Caco-2 (cell line): ENCODE data around the gene NUMA1. TPM values are rescaled to one million over a fixed set of nuclear protein-coding genes. Genes with fewer than 3 reads are reported as not detected.

Experiments used
- BruUV-seq: library from RNA; stranded (reverse); fragments of 400-500 nt; replicated peaks from 2 replicates; lab custom pipeline; 2021; lab: Mats Ljungman, UMichigan
- CTCF ChIA-PET: fragments of 300-600 bp; sonication (Branson Sonifier 250); formaldehyde crosslinking; loops from one replicate; lab custom pipeline; 2022; ENCODE audit warnings: antibody characterized with exemption; lab: Charles Lee
- POLR2A ChIA-PET: fragments of 300-600 bp; sonication (Branson Sonifier 250); formaldehyde crosslinking; loops from one replicate; lab custom pipeline; 2022; ENCODE audit warnings: antibody characterized with exemption; lab: Charles Lee
- DNase-seq, 2 experiments: peaks; one replicate each; pipeline versions ENCODE4 v3.0.0 to v3.0.0-alpha.2; 2020 to 2022
- H3K27me3 ChIP-seq: replicated peaks from 2 replicates; pipeline ENCODE4 v1.6.0; 2011; ENCODE audit warnings: low read length; ENCODE audit not compliant: control insufficient read depth, insufficient read depth
- H3K36me3 ChIP-seq: 2 replicates; pipeline ENCODE4 v1.5.1; 2011; ENCODE audit warnings: low read length; ENCODE audit not compliant: control insufficient read depth, insufficient read depth
- H3K4me1 ChIP-seq: fragments of 250-450 bp; sonication (Bioruptor Pico); 2 replicates; pipeline ENCODE4 v1.5.1; 2020; ENCODE audit warnings: mild to moderate bottlenecking
- H3K4me3 ChIP-seq: 2 replicates; pipeline ENCODE4 v1.5.1; 2011; ENCODE audit warnings: low read depth, mild to moderate bottlenecking, control low read depth, low read length
- H3K9me3 ChIP-seq: fragments of 250-450 bp; sonication (Bioruptor Pico); 2 replicates; pipeline ENCODE4 v1.5.1; 2020; ENCODE audit warnings: mild to moderate bottlenecking, moderate library complexity
- H3K27ac Mint-ChIP-seq: one replicate; pipeline ENCODE4 v1.8.0; 2022; ENCODE audit warnings: mixed read lengths; ENCODE audit not compliant: unreplicated experiment
- H3K27me3 Mint-ChIP-seq: one replicate; pipeline ENCODE4 v1.8.0; 2022; ENCODE audit warnings: mixed read lengths; ENCODE audit not compliant: insufficient read depth, unreplicated experiment
- H3K36me3 Mint-ChIP-seq: one replicate; pipeline ENCODE4 v1.8.0; 2022; ENCODE audit warnings: mild to moderate bottlenecking, mixed read lengths; ENCODE audit not compliant: insufficient read depth, unreplicated experiment
- H3K4me1 Mint-ChIP-seq: one replicate; pipeline ENCODE4 v1.8.0; 2022; ENCODE audit warnings: low read depth, mixed read lengths; ENCODE audit not compliant: unreplicated experiment
- H3K4me3 Mint-ChIP-seq: one replicate; pipeline ENCODE4 v1.8.0; 2022; ENCODE audit warnings: mild to moderate bottlenecking, moderate library complexity, mixed read lengths; ENCODE audit not compliant: unreplicated experiment
- H3K9me3 Mint-ChIP-seq: one replicate; pipeline ENCODE4 v1.8.0; 2022; ENCODE audit warnings: mixed read lengths; ENCODE audit not compliant: unreplicated experiment
- CTCF ChIP-seq, 2 experiments: fragments of 200-600 bp in 1 of 2; IDR thresholded peaks; 1 replicate in 1 of 2; 2 replicates in 1 of 2; pipeline versions ENCODE4 v1.5.1 to v1.8.0; 2011 to 2022; ENCODE audit warnings: antibody characterized with exemption in 1 of 2, control low read depth in 1 of 2, inconsistent platforms in 1 of 2, low read depth in 1 of 2, low read length in 1 of 2, mild to moderate bottlenecking in 1 of 2, moderate library complexity in 1 of 2; ENCODE audit not compliant: insufficient read depth in 1 of 2, severe bottlenecking in 1 of 2, unreplicated experiment in 1 of 2
- intact Hi-C: fragments of 100-400 bp; cut with micrococcal nuclease; formaldehyde crosslinking; loops from one replicate; pipeline ENCODE4 v1.10.0; 2022; ENCODE audit not compliant: unreplicated experiment
- total RNA-seq: library from RNA; stranded (reverse); gene quantifications from 2 replicates; pipeline ENCODE4 v1.2.3, GENCODE V29; 2022

NUMA1 gene
- total RNA-seq, 1 experiment from 2014 or later, result 190 TPM

- intact Hi-C loops, result loop anchor here (2.0 kb wide), 3 partner anchors 57 to 215 kb away; partner anchors contain the start of genes LRRC51 and NUMA1
- Mint-ChIP-seq H3K27ac (no peak overlapping the region), H3K36me3 (peaks cover 51% of the 10 kb centered on the region), H3K27me3 (no peaks in the 10 kb centered on the region), H3K4me1 (peaks cover 8% of the 10 kb centered on the region), H3K9me3 (no peaks in the 10 kb centered on the region), H3K4me3 (no peak overlapping the region)
- no peak for DNase-seq
- no peaks in the 10 kb centered on the region for H3K9me3 ChIP-seq
- no peaks in the 10 kb centered on the region for H3K27me3 ChIP-seq
- CTCF ChIA-PET, result interaction anchor here (0.7 to 3.8 kb wide), 27 partner anchors 9 to 407 kb away, joined by 3 to 158 read pairs (median 9); partner anchors contain the start of gene ANAPC15
- no peak overlapping the region for H3K4me3 ChIP-seq
- no TSS peak for BruUV-seq
- POLR2A ChIA-PET, result interaction anchor here (1.4 kb wide), 1 partner anchor 67 kb away, joined by 13 read pairs; no protein-coding TSS in a partner anchor
- H3K4me1 ChIP-seq, result 0 out of 2 replicates have a peak, but pooled peaks cover 4% of the 10 kb centered on the region
- no peak for TF ChIP-seq CTCF (IDR thresholded peaks at IDR 0.05; ENCODE audit: insufficient read depth in 1 of 2, low read depth in 1 of 2, low read length in 1 of 2, severe bottlenecking in 1 of 2, unreplicated experiment in 1 of 2)
- peaks cover 21% of the 10 kb centered on the region for H3K36me3 ChIP-seq
These were observed 56.1 kb downstream of the NUMA1 start for GRCh38 chr11:72024069-72024754.

- Mint-ChIP-seq H3K4me3 (no peak overlapping the region), H3K27ac (no peak overlapping the region), H3K9me3 (no peaks in the 10 kb centered on the region), H3K36me3 (peaks cover 53% of the 10 kb centered on the region), H3K27me3 (no peaks in the 10 kb centered on the region), H3K4me1 (peaks cover 8% of the 10 kb centered on the region)
- no peak for DNase-seq
- ChIA-PET POLR2A (no interaction called here), CTCF (interaction anchor here (3.8 kb wide), 1 partner anchor 69 kb away, joined by 158 read pairs; no protein-coding TSS in a partner anchor)
- no peak for TF ChIP-seq CTCF (IDR thresholded peaks at IDR 0.05; ENCODE audit: insufficient read depth in 1 of 2, low read depth in 1 of 2, low read length in 1 of 2, severe bottlenecking in 1 of 2, unreplicated experiment in 1 of 2)
- H3K27me3 ChIP-seq, result no peaks in the 10 kb centered on the region
- BruUV-seq, result no TSS peak
- H3K4me1 ChIP-seq, result 0 out of 2 replicates have a peak, but pooled peaks cover 4% of the 10 kb centered on the region
- peaks cover 23% of the 10 kb centered on the region for H3K36me3 ChIP-seq
- H3K4me3 ChIP-seq, result no peak overlapping the region
- intact Hi-C loops, result no loop called here
- no peaks in the 10 kb centered on the region for H3K9me3 ChIP-seq
These were observed 57.0 kb downstream of the NUMA1 start for GRCh38 chr11:72023335-72023734.

- H3K36me3 ChIP-seq, result peaks cover 42% of the 10 kb centered on the region
- Mint-ChIP-seq H3K4me3 (no peak overlapping the region), H3K27me3 (no peaks in the 10 kb centered on the region), H3K4me1 (no peaks in the 10 kb centered on the region), H3K9me3 (no peaks in the 10 kb centered on the region), H3K36me3 (peaks cover 92% of the 10 kb centered on the region), H3K27ac (no peak overlapping the region)
- TF ChIP-seq CTCF (IDR thresholded peaks at IDR 0.05; ENCODE audit: insufficient read depth in 1 of 2, low read depth in 1 of 2, low read length in 1 of 2, severe bottlenecking in 1 of 2, unreplicated experiment in 1 of 2), result no peak
- CTCF ChIA-PET, result no interaction called here
- H3K9me3 ChIP-seq, result no peaks in the 10 kb centered on the region
- BruUV-seq, result no TSS peak
- intact Hi-C loops, result no loop called here
- POLR2A ChIA-PET, result no interaction called here
- no peaks in the 10 kb centered on the region for H3K4me1 ChIP-seq
- H3K27me3 ChIP-seq, result no peaks in the 10 kb centered on the region
- DNase-seq, result no peak
- H3K4me3 ChIP-seq, result no peak overlapping the region
These were observed 62.2 kb downstream of the NUMA1 start for GRCh38 chr11:72018171-72018570.
